Neuronal stem cell (in vitro differentiated cells): ENCODE data around the gene KIAA0040.

Experiments
- DNase-seq: peaks from one replicate; pipeline ENCODE4 v3.0.0-alpha.2; 2013; ENCODE audit warnings: low spot score
- H2AFZ ChIP-seq: one replicate; pipeline ENCODE4 v1.6.1; 2013; ENCODE audit warnings: mild to moderate bottlenecking, low read length, inconsistent platforms
- H2AK5ac ChIP-seq: 2 replicates; pipeline ENCODE4 v1.6.1; 2013; ENCODE audit warnings: low read depth, mild to moderate bottlenecking, inconsistent platforms, low read length, moderate library complexity, mixed read lengths
- H2BK120ac ChIP-seq: 2 replicates; pipeline ENCODE4 v1.6.1; 2013; ENCODE audit warnings: low read depth, mild to moderate bottlenecking, inconsistent platforms, low read length, moderate library complexity, mixed read lengths
- H2BK12ac ChIP-seq: one replicate; pipeline ENCODE4 v1.6.1; 2013; ENCODE audit warnings: low read length, inconsistent platforms
- H2BK15ac ChIP-seq: 2 replicates; pipeline ENCODE4 v1.6.1; 2013; ENCODE audit warnings: mild to moderate bottlenecking, low read length, inconsistent platforms, mixed read lengths
- H2BK5ac ChIP-seq: one replicate; pipeline ENCODE4 v1.6.1; 2013; ENCODE audit warnings: inconsistent platforms, mild to moderate bottlenecking, low read length, moderate library complexity
- H3K14ac ChIP-seq: one replicate; pipeline ENCODE4 v1.6.1; 2013; ENCODE audit warnings: low read length, inconsistent platforms
- H3K18ac ChIP-seq: 2 replicates; pipeline ENCODE4 v1.6.1; 2013; ENCODE audit warnings: low read length, inconsistent platforms
- H3K23ac ChIP-seq: 2 replicates; pipeline ENCODE4 v1.6.1; 2013; ENCODE audit warnings: low read depth, mild to moderate bottlenecking, mixed read lengths, low read length, inconsistent platforms; ENCODE audit not compliant: poor library complexity
- H3K27ac ChIP-seq: replicated peaks from 3 replicates; pipeline ENCODE4 v1.5.1; 2013; ENCODE audit warnings: low read length, inconsistent platforms
- H3K27me3 ChIP-seq, 3 experiments: 2 replicates each; pipeline ENCODE4 v1.6.1; 2013; ENCODE audit warnings: low read length in 3 of 3, mild to moderate bottlenecking in 2 of 3, inconsistent platforms in 1 of 3, low read depth in 1 of 3, mixed read lengths in 1 of 3, moderate library complexity in 1 of 3; ENCODE audit not compliant: control insufficient read depth in 3 of 3, insufficient read depth in 3 of 3
- H3K36me3 ChIP-seq, 2 donors: replicated peaks in 1 of 2; 2 replicates each; pipeline ENCODE4 v1.6.1; 2013; ENCODE audit warnings: low read length in 2 of 2; ENCODE audit not compliant: control insufficient read depth in 2 of 2, insufficient read depth in 2 of 2
- H3K4ac ChIP-seq: 2 replicates; pipeline ENCODE4 v1.6.1; 2013; ENCODE audit warnings: inconsistent platforms, mild to moderate bottlenecking, low read length, moderate library complexity
- H3K4me1 ChIP-seq, 2 donors: 1 replicate in 1 of 2; 2 replicates in 1 of 2; pipeline ENCODE4 v1.6.1; 2013; ENCODE audit warnings: low read length in 2 of 2, low read depth in 1 of 2; ENCODE audit not compliant: control insufficient read depth in 2 of 2, insufficient read depth in 1 of 2
- H3K4me2 ChIP-seq: one replicate; pipeline ENCODE4 v1.6.1; 2013; ENCODE audit warnings: mild to moderate bottlenecking, low read length, inconsistent platforms; ENCODE audit not compliant: insufficient read depth, poor library complexity, severe bottlenecking
- H3K4me3 ChIP-seq, 2 donors: 2 replicates each; pipeline ENCODE4 v1.5.1; 2013; ENCODE audit warnings: low read length in 2 of 2, mild to moderate bottlenecking in 2 of 2, inconsistent platforms in 1 of 2, moderate library complexity in 1 of 2
- H3K79me1 ChIP-seq: one replicate; pipeline ENCODE4 v1.6.1; 2013; ENCODE audit warnings: low read depth, mild to moderate bottlenecking, inconsistent platforms, low read length, moderate library complexity
- H3K9ac ChIP-seq: one replicate; pipeline ENCODE4 v1.6.1; 2013; ENCODE audit warnings: mild to moderate bottlenecking, low read depth, low read length, inconsistent platforms; ENCODE audit not compliant: poor library complexity
- H3K9me3 ChIP-seq, 2 donors: replicated peaks in 1 of 2; 2 replicates each; pipeline versions ENCODE3 to v1.6.1; 2013; ENCODE audit warnings: low read length in 2 of 2, mild to moderate bottlenecking in 2 of 2, inconsistent platforms in 1 of 2, low read depth in 1 of 2, mixed read lengths in 1 of 2, moderate library complexity in 1 of 2; ENCODE audit not compliant: control insufficient read depth in 2 of 2, insufficient read depth in 1 of 2
- H4K8ac ChIP-seq: one replicate; pipeline ENCODE4 v1.6.1; 2013; ENCODE audit warnings: low read depth, mild to moderate bottlenecking, inconsistent platforms, low read length, moderate library complexity
- H4K91ac ChIP-seq: one replicate; pipeline ENCODE4 v1.6.1; 2013; ENCODE audit warnings: low read length, low read depth, mild to moderate bottlenecking, inconsistent platforms; ENCODE audit not compliant: poor library complexity
- WGBS, 2 donors: extraction: QIAGEN DNeasy Blood & Tissue Kit; methylation state at CpG; one replicate each; pipeline ENCODE4 v1.1.7; 2013; ENCODE audit warnings: missing lambda C conversion rate in 2 of 2, mixed read lengths in 1 of 2; ENCODE audit not compliant: insufficient read length in 2 of 2, insufficient replicate concordance in 1 of 2; ENCODE audit errors: extremely low coverage in 2 of 2; 5-methylcytosine and 5-hydroxymethylcytosine counted together

The KIAA0040 gene

DNA sequence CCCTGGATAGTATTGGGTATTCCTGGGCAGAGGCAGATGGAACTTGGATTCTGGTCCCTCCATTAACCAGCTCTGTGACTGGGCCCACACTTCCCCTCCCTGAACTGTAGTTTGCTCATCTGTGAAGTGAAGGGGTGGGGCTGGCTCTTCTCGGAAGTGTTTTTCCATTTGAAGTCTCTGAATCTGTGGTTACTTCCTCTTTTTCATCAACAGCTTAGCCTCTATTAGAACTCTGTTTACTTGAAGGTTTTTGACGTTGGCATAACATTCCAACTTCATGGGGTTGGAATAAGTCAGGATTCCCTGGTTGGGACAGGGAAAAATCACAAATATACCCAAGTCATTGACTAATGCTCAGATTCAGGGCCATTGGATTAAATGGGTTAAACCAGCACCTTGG is 3.6 kb downstream of the KIAA0040 start:
- Histone ChIP-seq H3K14ac (no peak overlapping the region), H4K8ac (no peak overlapping the region), H3K18ac (no peak overlapping the region), H3K36me3 (no peaks in the 10 kb centered on the region), H3K4me2 (no peak overlapping the region), H2BK5ac (no peak overlapping the region), H2AK5ac (no peak overlapping the region), H3K27me3 (peaks cover 0 to 57% (median 34%) of the 10 kb centered on the region in 3 experiments), H2BK120ac (no peak overlapping the region), H3K9me3 (no peaks in the 10 kb centered on the region), H3K23ac (no peak overlapping the region), H2BK15ac (no peak overlapping the region), H2AFZ (no peak overlapping the region), H3K79me1 (no peaks in the 10 kb centered on the region), H3K4ac (no peak overlapping the region), H3K4me3 (no peak overlapping the region), H4K91ac (no peak overlapping the region), H3K27ac (no peak overlapping the region), H2BK12ac (no peak overlapping the region), H3K9ac (no peak overlapping the region), H3K4me1 (peaks cover 4 to 6% of the 10 kb centered on the region in 2 donors)
- WGBS, 2 donors: no CpG with 5 or more reads among the region's 2 CpGs
- no peak for DNase-seq

DNA sequence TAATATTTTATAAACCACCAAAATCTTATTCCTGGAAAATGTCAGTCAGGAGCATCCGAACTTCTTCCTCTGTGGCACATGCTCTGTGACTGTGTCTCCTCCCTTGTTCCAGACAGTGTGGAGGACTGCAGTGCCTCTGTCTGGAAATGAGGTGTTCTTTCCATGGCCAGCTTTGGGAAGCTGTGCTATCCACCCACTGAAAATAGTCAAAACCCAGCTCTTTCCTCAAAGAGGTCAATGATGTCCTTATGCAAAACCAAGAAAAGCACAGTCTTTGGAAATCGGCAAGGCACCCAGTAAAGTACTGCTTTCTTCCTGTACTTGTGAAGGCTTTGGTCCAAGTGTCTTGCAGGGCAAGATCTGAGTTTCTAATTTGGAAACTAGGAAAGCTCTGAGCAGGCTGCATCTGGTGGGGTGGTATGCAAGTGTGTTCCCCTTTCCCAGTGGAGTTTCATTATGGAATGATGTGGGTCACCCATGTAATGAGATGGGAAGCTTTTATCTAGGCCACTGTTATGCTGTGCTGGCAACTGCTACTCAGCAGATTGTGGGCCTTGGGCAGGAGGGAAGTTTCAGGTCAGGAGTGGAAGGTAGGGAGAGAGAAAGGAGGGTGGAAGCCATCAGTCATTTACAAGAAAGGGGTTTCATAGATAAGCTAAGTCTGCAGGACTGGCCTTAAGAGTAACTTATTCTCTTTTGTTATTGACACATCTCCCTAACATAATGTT is 6.0 kb downstream of the KIAA0040 start:
- Histone ChIP-seq H3K4me1 (no peaks in the 10 kb centered on the region), H3K27ac (no peak overlapping the region), H4K91ac (no peak overlapping the region), H3K18ac (no peak overlapping the region), H3K4me2 (no peak overlapping the region), H4K8ac (no peak overlapping the region), H3K14ac (no peak overlapping the region), H3K27me3 (peaks cover 0 to 43% (median 14%) of the 10 kb centered on the region in 3 experiments), H2BK15ac (no peak overlapping the region), H3K9ac (no peak overlapping the region), H2BK12ac (no peak overlapping the region), H2BK120ac (no peak overlapping the region), H3K9me3 (no peaks in the 10 kb centered on the region), H3K79me1 (no peaks in the 10 kb centered on the region), H2AK5ac (no peak overlapping the region), H3K23ac (no peak overlapping the region), H2AFZ (no peak overlapping the region), H2BK5ac (no peak overlapping the region), H3K36me3 (no peaks in the 10 kb centered on the region), H3K4me3 (no peak overlapping the region), H3K4ac (no peak overlapping the region)
- WGBS, 2 donors: no CpG with 5 or more reads among the region's 2 CpGs
- no peak for DNase-seq

DNA sequence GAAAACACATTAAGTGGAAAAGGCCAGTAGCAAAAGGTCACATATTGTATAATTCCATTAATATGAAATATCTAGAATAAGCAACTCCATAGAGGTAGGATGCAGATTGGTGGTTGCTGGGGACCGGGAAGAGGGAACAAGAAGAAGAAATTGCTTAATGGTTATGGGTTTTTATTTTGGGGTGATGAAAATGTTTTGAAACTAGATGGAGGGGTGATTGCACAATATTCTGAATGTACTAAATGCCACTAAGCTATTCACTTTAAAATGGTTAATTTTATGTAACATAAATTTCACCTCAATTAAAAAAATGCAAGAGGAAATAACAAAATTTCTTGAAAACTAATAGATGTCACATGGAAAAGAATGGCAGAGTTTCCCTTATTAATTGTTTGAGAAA is 6.7 kb downstream of the KIAA0040 start:
- H2AK5ac ChIP-seq: no peak overlapping the region
- no peak overlapping the region for H3K14ac ChIP-seq
- no peak overlapping the region for H2BK120ac ChIP-seq
- no peak overlapping the region for H2BK5ac ChIP-seq
- no peak overlapping the region for H3K9ac ChIP-seq
- no peak overlapping the region for H3K4me2 ChIP-seq
- no peak overlapping the region for H3K27ac ChIP-seq
- no peak overlapping the region for H3K23ac ChIP-seq
- DNase-seq: no peak
- H3K18ac ChIP-seq: no peak overlapping the region
- no peaks in the 10 kb centered on the region for H3K36me3 ChIP-seq
- no peaks in the 10 kb centered on the region for H3K4me1 ChIP-seq
- no peak overlapping the region for H3K4me3 ChIP-seq
- no CpG with 5 or more reads among the region's 1 CpG for WGBS, 2 donors
- no peak overlapping the region for H2BK12ac ChIP-seq
- no peaks in the 10 kb centered on the region for H3K79me1 ChIP-seq
- H3K27me3 ChIP-seq: peaks cover 0 to 36% (median 7%) of the 10 kb centered on the region in 3 experiments
- H2BK15ac ChIP-seq: no peak overlapping the region
- H4K8ac ChIP-seq: no peak overlapping the region
- no peaks in the 10 kb centered on the region for H3K9me3 ChIP-seq
- H2AFZ ChIP-seq: no peak overlapping the region
- H4K91ac ChIP-seq: no peak overlapping the region
- H3K4ac ChIP-seq: no peak overlapping the region

DNA sequence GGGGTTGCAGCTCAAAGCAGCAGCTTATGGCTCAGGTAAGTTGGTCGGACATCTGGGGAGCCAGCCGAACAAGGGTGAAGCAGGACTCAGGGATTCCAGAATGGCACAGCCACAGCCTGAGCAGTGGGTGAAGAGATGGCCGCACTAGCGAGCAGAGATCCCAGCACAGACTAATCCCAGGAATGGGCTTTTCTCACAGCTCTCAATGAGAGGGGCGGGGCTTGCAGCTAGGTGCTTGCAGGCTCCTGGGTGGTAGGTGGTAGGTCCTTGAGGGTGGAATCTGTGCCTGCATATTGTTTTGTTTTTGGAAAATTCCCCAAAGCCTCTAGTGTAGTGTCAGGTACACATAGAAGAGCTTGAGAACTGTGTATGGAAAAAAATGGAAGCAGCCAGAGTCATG is 9.0 kb downstream of the KIAA0040 start:
- no CpG with 5 or more reads among the region's 5 CpGs for WGBS, 2 donors

More for the DNA sequence above, 9.0 kb downstream of the KIAA0040 start:
- Histone ChIP-seq H3K27ac (no peak overlapping the region), H3K18ac (no peak overlapping the region), H2AFZ (no peak overlapping the region), H2BK12ac (no peak overlapping the region), H3K27me3 (peaks cover 0 to 26% (median 0%) of the 10 kb centered on the region in 3 experiments), H3K9ac (no peak overlapping the region), H2BK5ac (no peak overlapping the region), H2BK15ac (no peak overlapping the region), H2AK5ac (no peak overlapping the region), H3K4me3 (no peak overlapping the region), H3K23ac (no peak overlapping the region), H3K36me3 (no peaks in the 10 kb centered on the region), H3K14ac (no peak overlapping the region), H3K4me2 (no peak overlapping the region), H3K79me1 (no peaks in the 10 kb centered on the region), H3K9me3 (no peaks in the 10 kb centered on the region), H2BK120ac (no peak overlapping the region), H4K91ac (no peak overlapping the region), H3K4ac (no peak overlapping the region), H4K8ac (no peak overlapping the region), H3K4me1 (no peaks in the 10 kb centered on the region)
- DNase-seq: no peak
